Measurements from ENCODE around the gene SPG7. TPM values are rescaled to one million over a fixed set of nuclear protein-coding genes. Genes with fewer than 3 reads are reported as not detected.
A peak's percentile ranks its signal among the peaks of the same experiment; 100 is the strongest.

Gene SPG7
- total RNA-seq, 1 donor from 2014 or later, result 73.2 TPM

- H3K27me3 ChIP-seq (ENCODE audit: control insufficient read depth, insufficient read depth, low read length), result no peaks in the 10 kb centered on the region
- no peak for TF ChIP-seq CTCF (IDR thresholded peaks at IDR 0.05; ENCODE audit: insufficient read depth, low read length, severe bottlenecking)
- H3K36me3 ChIP-seq (ENCODE audit: control insufficient read depth, insufficient read depth, low read length), result peaks cover 3% of the 10 kb centered on the region
- FAIRE-seq (no peak), DNase-seq (ENCODE audit: low read depth) (no peak)
- H3K4me3 ChIP-seq (ENCODE audit: low read depth, low read length), result no peak overlapping the region
Observed at GRCh38 chr16:89482817-89483205, 25.4 kb upstream of the SPG7 start.

- TF ChIP-seq CTCF (IDR thresholded peaks at IDR 0.05; ENCODE audit: insufficient read depth, low read length, severe bottlenecking), result no peak
- H3K4me3 ChIP-seq (ENCODE audit: low read depth, low read length), result no peak overlapping the region
- FAIRE-seq (no peak), DNase-seq (ENCODE audit: low read depth) (no peak)
- H3K27me3 ChIP-seq (ENCODE audit: control insufficient read depth, insufficient read depth, low read length), result no peaks in the 10 kb centered on the region
- peaks cover 3% of the 10 kb centered on the region for H3K36me3 ChIP-seq (ENCODE audit: control insufficient read depth, insufficient read depth, low read length)
Observed at GRCh38 chr16:89484041-89484501, 24.1 kb upstream of the SPG7 start.

GRCh38 chr16:89484923-89485679, 23.1 kb upstream of the SPG7 start:
- no peak for TF ChIP-seq CTCF (IDR thresholded peaks at IDR 0.05; ENCODE audit: insufficient read depth, low read length, severe bottlenecking)
- no peak for DNase-seq (ENCODE audit: low read depth)
- Histone ChIP-seq H3K27me3 (ENCODE audit: control insufficient read depth, insufficient read depth, low read length) (no peaks in the 10 kb centered on the region), H3K36me3 (ENCODE audit: control insufficient read depth, insufficient read depth, low read length) (peaks cover 3% of the 10 kb centered on the region), H3K4me3 (ENCODE audit: low read depth, low read length) (no peak overlapping the region)
- no peak for FAIRE-seq

GRCh38 chr16:89485701-89486246, 22.4 kb upstream of the SPG7 start:
- DNase-seq (ENCODE audit: low read depth), result no peak
- Histone ChIP-seq H3K27me3 (ENCODE audit: control insufficient read depth, insufficient read depth, low read length) (no peaks in the 10 kb centered on the region), H3K4me3 (ENCODE audit: low read depth, low read length) (no peak overlapping the region), H3K36me3 (ENCODE audit: control insufficient read depth, insufficient read depth, low read length) (peaks cover 3% of the 10 kb centered on the region)
- FAIRE-seq, result no peak
- TF ChIP-seq CTCF (IDR thresholded peaks at IDR 0.05; ENCODE audit: insufficient read depth, low read length, severe bottlenecking), result no peak

- FAIRE-seq, result no peak
- peak; percentile 85 for DNase-seq (ENCODE audit: low read depth)
- Histone ChIP-seq H3K27me3 (ENCODE audit: control insufficient read depth, insufficient read depth, low read length) (no peaks in the 10 kb centered on the region), H3K4me3 (ENCODE audit: low read depth, low read length) (peak overlapping the region; percentile 69), H3K36me3 (ENCODE audit: control insufficient read depth, insufficient read depth, low read length) (peaks cover 3% of the 10 kb centered on the region)
- no peak for TF ChIP-seq CTCF (IDR thresholded peaks at IDR 0.05; ENCODE audit: insufficient read depth, low read length, severe bottlenecking)
Observed at GRCh38 chr16:89489040-89489897, 18.9 kb upstream of the SPG7 start.

Data from bronchial epithelial cell (primary cell).